Subcutaneous adipose tissue (tissue), 4 donors: ENCODE measurements around the gene STAB1. TPM values are rescaled to one million over a fixed set of nuclear protein-coding genes. Genes with fewer than 3 reads are reported as not detected.

ENCODE experiments used
- CTCF ChIP-seq: fragments of 450-650 bp; IDR thresholded peaks from one replicate; pipeline ENCODE4 v1.5.1; 2016; ENCODE audit warnings: low read depth, mild to moderate bottlenecking, control low read depth, antibody characterized with exemption, moderate library complexity
- total RNA-seq, 4 donors: library from RNA; depleted of rRNA; stranded (reverse); fragments of >200 nt; gene quantifications; one replicate each; pipeline ENCODE4 v1.1.0, GENCODE V29; 2016

Gene STAB1
- total RNA-seq, 4 donors from 2014 or later = 147 to 268 (median 218) TPM

GRCh38 chr3:52514576-52514975 is 19.4 kb downstream of the STAB1 start:
- no peak for TF ChIP-seq CTCF

GRCh38 chr3:52515192-52515591 is 20.1 kb downstream of the STAB1 start:
- TF ChIP-seq CTCF = no peak

GRCh38 chr3:52516509-52517195 is 21.5 kb downstream of the STAB1 start:
- TF ChIP-seq CTCF = no peak

GRCh38 chr3:52517796-52518722 is 22.9 kb downstream of the STAB1 start:
- TF ChIP-seq CTCF = no peak

GRCh38 chr3:52518723-52519444 is 23.7 kb downstream of the STAB1 start:
- no peak for TF ChIP-seq CTCF

- TF ChIP-seq CTCF = no peak
Observed at GRCh38 chr3:52519445-52520140, 24.5 kb downstream of the STAB1 start.
